ENCODE data around the gene PITPNM1. TPM values are rescaled to one million over a fixed set of nuclear protein-coding genes. Genes with fewer than 3 reads are reported as not detected.
"Not testable (repeated sequence)": the region's sequence is repeated elsewhere in the genome, so short reads cannot be mapped to it uniquely, and the experiment has no call there.

PITPNM1 gene
- 51.0 TPM for total RNA-seq

GRCh38 chr11:67504950-67505581 is at the start of gene PITPNM1:
PITPNM1 (minus strand) TSS chr11:67505363; CDS start chr11:67504180, 1,183 bp downstream.
- peak; percentile 60 for DNase-seq (ENCODE audit: low spot score)

GRCh38 chr11:67551697-67552096 is 46.5 kb upstream of the PITPNM1 start:
- DNase-seq (ENCODE audit: low spot score) = not testable (repeated sequence)

- DNase-seq (ENCODE audit: low spot score) = no peak
Observed at GRCh38 chr11:67551127-67551526, 46.0 kb upstream of the PITPNM1 start.

GRCh38 chr11:67548555-67549110 is 43.5 kb upstream of the PITPNM1 start:
- DNase-seq (ENCODE audit: low spot score) = no peak

- DNase-seq (ENCODE audit: low spot score) = not testable (repeated sequence)
Observed at GRCh38 chr11:67548112-67548511, 42.9 kb upstream of the PITPNM1 start.

GRCh38 chr11:67545280-67545679 is 40.1 kb upstream of the PITPNM1 start:
- no peak for DNase-seq (ENCODE audit: low spot score)

- DNase-seq (ENCODE audit: low spot score) = no peak
Observed at GRCh38 chr11:67544616-67545242, 39.6 kb upstream of the PITPNM1 start.

- no peak for DNase-seq (ENCODE audit: low spot score)
Observed at GRCh38 chr11:67543585-67543984, 38.4 kb upstream of the PITPNM1 start.

GRCh38 chr11:67542971-67543370 is 37.8 kb upstream of the PITPNM1 start:
- DNase-seq (ENCODE audit: low spot score) = no peak

GRCh38 chr11:67542169-67542568 is 37.0 kb upstream of the PITPNM1 start:
- DNase-seq (ENCODE audit: low spot score) = no peak

GRCh38 chr11:67541198-67541597 is 36.0 kb upstream of the PITPNM1 start:
- DNase-seq (ENCODE audit: low spot score) = no peak

GRCh38 chr11:67539550-67539949 is 34.4 kb upstream of the PITPNM1 start:
- DNase-seq (ENCODE audit: low spot score) = no peak

- no peak for DNase-seq (ENCODE audit: low spot score)
Observed at GRCh38 chr11:67538823-67539505, 33.8 kb upstream of the PITPNM1 start.

GRCh38 chr11:67538306-67538705 is 33.1 kb upstream of the PITPNM1 start:
- DNase-seq (ENCODE audit: low spot score) = no peak

- no peak for DNase-seq (ENCODE audit: low spot score)
Observed at GRCh38 chr11:67535561-67535960, 30.4 kb upstream of the PITPNM1 start.

- DNase-seq (ENCODE audit: low spot score) = no peak
Observed at GRCh38 chr11:67534070-67534679, 29.0 kb upstream of the PITPNM1 start.

GRCh38 chr11:67532889-67533288 is 27.7 kb upstream of the PITPNM1 start:
- DNase-seq (ENCODE audit: low spot score) = no peak

- DNase-seq (ENCODE audit: low spot score) = no peak
Observed at GRCh38 chr11:67530282-67530592, 25.1 kb upstream of the PITPNM1 start.

GRCh38 chr11:67528376-67528775 is 23.2 kb upstream of the PITPNM1 start:
- DNase-seq (ENCODE audit: low spot score) = no peak

GRCh38 chr11:67525275-67525976 is 20.3 kb upstream of the PITPNM1 start:
- DNase-seq (ENCODE audit: low spot score) = no peak

GRCh38 chr11:67524480-67524808 is 19.3 kb upstream of the PITPNM1 start:
- no peak for DNase-seq (ENCODE audit: low spot score)
